Esophagus squamous epithelium (tissue), 5 donors: ENCODE results near the gene DDX60. TPM values are rescaled to one million over a fixed set of nuclear protein-coding genes. Genes with fewer than 3 reads are reported as not detected.

Experiments used
- DNase-seq: peaks from one replicate; lab custom pipeline; 2025; lab: John Stamatoyannopoulos, UW
- H3K27ac ChIP-seq, 4 donors: fragments of 200-600 bp; sonication (generic); one replicate each; pipeline ENCODE4 v1.5.1; 2016 to 2019; ENCODE audit warnings: mild to moderate bottlenecking in 1 of 4
- H3K27me3 ChIP-seq, 4 donors: fragments of 200-600 bp; sonication (generic); 1 replicate in 3 of 4; 2 replicates in 1 of 4; pipeline versions ENCODE4 v1.5.1 to v1.6.0; 2017 to 2021; ENCODE audit warnings: antibody characterized with exemption in 1 of 4
- H3K36me3 ChIP-seq, 3 donors: fragments of 200-600 bp; sonication (generic); one replicate each; pipeline ENCODE4 v1.5.1; 2016 to 2019
- H3K4me1 ChIP-seq, 3 donors: fragments of 200-600 bp; sonication (generic); one replicate each; pipeline ENCODE4 v1.5.1; 2017 to 2019
- H3K4me3 ChIP-seq, 4 donors: fragments of 200-600 bp; sonication (generic); 1 replicate in 3 of 4; 2 replicates in 1 of 4; pipeline ENCODE4 v1.5.1; 2016 to 2019; ENCODE audit warnings: mild to moderate bottlenecking in 2 of 4, moderate library complexity in 1 of 4
- H3K9me3 ChIP-seq, 3 donors: fragments of 200-600 bp; sonication (generic); one replicate each; pipeline ENCODE4 v1.5.1; 2016 to 2019
- CTCF ChIP-seq, 6 experiments: fragments of 450-650 bp in 4 of 6; fragments of 200-600 bp in 2 of 6; sonication (generic) in 2 of 6; IDR thresholded peaks; one replicate each; pipeline ENCODE4 v1.5.1; 2016 to 2019; ENCODE audit warnings: antibody characterized with exemption in 6 of 6, mild to moderate bottlenecking in 4 of 6, moderate library complexity in 4 of 6
- POLR2A ChIP-seq, 4 donors: fragments of 450-650 bp; IDR thresholded peaks; one replicate each; pipeline ENCODE4 v1.6.1; 2017; ENCODE audit warnings: antibody characterized with exemption in 4 of 4, mild to moderate bottlenecking in 4 of 4, moderate library complexity in 3 of 4
- WGBS, 2 donors: methylation state at CpG; one replicate each; pipeline ENCODE4 v1.1.5; 2018; 5-methylcytosine and 5-hydroxymethylcytosine counted together
- intact Hi-C: fragments of 100-400 bp; cut with DNase I; formaldehyde crosslinking; loops from one replicate; pipeline ENCODE4 v1.15.0; 2022
- total RNA-seq, 4 donors: library from RNA; depleted of rRNA; stranded (reverse); fragments of >200 nt; gene quantifications; one replicate each; pipeline ENCODE4 v1.1.0, GENCODE V29; 2016
- donor health status: DM: yes; HTN: yes; CAD: no.

DDX60 gene
- total RNA-seq, 4 donors from 2014 or later: 1.1 to 12.3 (median 6.2) TPM

DNA sequence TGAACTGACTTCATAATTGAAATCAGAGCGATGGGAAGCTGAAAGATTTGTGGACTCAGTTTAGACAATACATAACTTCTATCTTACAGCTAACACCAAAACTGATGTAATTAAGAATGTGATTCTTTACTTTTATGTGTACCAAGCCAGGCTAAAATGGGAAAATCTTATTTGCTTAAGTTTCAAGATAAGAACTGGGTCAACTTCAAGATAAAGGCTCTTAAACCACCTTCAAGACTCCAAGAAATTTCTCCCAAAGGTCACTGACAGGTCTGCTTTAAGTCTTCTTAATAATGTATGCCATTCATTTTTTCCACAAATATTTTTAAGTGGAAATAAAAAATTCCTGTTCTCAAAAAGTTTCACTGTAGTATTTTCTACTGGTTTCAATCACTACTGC, 55.5 kb downstream of the DDX60 start:
- 94 to 95% methylated on average over 1 of the region's 1 CpG for WGBS, 2 donors
- Histone ChIP-seq H3K27me3 (no peaks in the 10 kb centered on the region), H3K27ac (no peak overlapping the region), H3K4me1 (no peaks in the 10 kb centered on the region), H3K9me3 (no peaks in the 10 kb centered on the region), H3K36me3 (peaks cover 0 to 65% (median 0%) of the 10 kb centered on the region in 3 donors), H3K4me3 (no peak overlapping the region)
- TF ChIP-seq POLR2A (IDR thresholded peaks at IDR 0.05) (no peak), CTCF (IDR thresholded peaks at IDR 0.05) (no peak)
- intact Hi-C loops: no loop called here
- DNase-seq: no peak

GRCh38 chr4:168259096-168259495, 59.5 kb downstream of the DDX60 start:
- TF ChIP-seq CTCF (IDR thresholded peaks at IDR 0.05): no peak
- TF ChIP-seq POLR2A (IDR thresholded peaks at IDR 0.05): no peak
- peaks cover 0 to 57% (median 4%) of the 10 kb centered on the region in 3 donors for H3K36me3 ChIP-seq
- no peak overlapping the region for H3K27ac ChIP-seq
- 74 to 77% methylated on average over 1 of the region's 1 CpG for WGBS, 2 donors
- no peaks in the 10 kb centered on the region for H3K27me3 ChIP-seq
- intact Hi-C loops: no loop called here
- no peaks in the 10 kb centered on the region for H3K9me3 ChIP-seq
- no peak overlapping the region for H3K4me3 ChIP-seq
- H3K4me1 ChIP-seq: no peaks in the 10 kb centered on the region
- DNase-seq: no peak

- intact Hi-C loops: no loop called here
- Histone ChIP-seq H3K36me3 (peaks cover 0 to 70% (median 4%) of the 10 kb centered on the region in 3 donors), H3K4me1 (no peaks in the 10 kb centered on the region), H3K4me3 (no peak overlapping the region), H3K9me3 (no peaks in the 10 kb centered on the region), H3K27ac (no peak overlapping the region), H3K27me3 (no peaks in the 10 kb centered on the region)
- no peak for DNase-seq
- 82 to 83% methylated on average over 4 of the region's 4 CpGs for WGBS, 2 donors
- TF ChIP-seq POLR2A (IDR thresholded peaks at IDR 0.05) (no peak), CTCF (IDR thresholded peaks at IDR 0.05) (no peak)
Measured at GRCh38 chr4:168257768-168258167, 60.8 kb downstream of the DDX60 start.

GRCh38 chr4:168248176-168248710, 70.3 kb downstream of the DDX60 start:
- peaks cover 0 to 7% (median 0%) of the 10 kb centered on the region in 3 donors for H3K9me3 ChIP-seq
- peaks cover 0 to 72% (median 0%) of the 10 kb centered on the region in 3 donors for H3K36me3 ChIP-seq
- intact Hi-C loops: no loop called here
- no peaks in the 10 kb centered on the region for H3K27me3 ChIP-seq
- no peak overlapping the region for H3K4me3 ChIP-seq
- no peaks in the 10 kb centered on the region for H3K4me1 ChIP-seq
- TF ChIP-seq POLR2A (IDR thresholded peaks at IDR 0.05): no peak
- TF ChIP-seq CTCF (IDR thresholded peaks at IDR 0.05): no peak
- no peak for DNase-seq
- 72 to 80% methylated on average over 3 of the region's 3 CpGs for WGBS, 2 donors
- no peak overlapping the region for H3K27ac ChIP-seq

GRCh38 chr4:168247603-168248002, 70.9 kb downstream of the DDX60 start:
- 85 to 93% methylated on average over 5 of the region's 5 CpGs for WGBS, 2 donors
- H3K36me3 ChIP-seq: peaks cover 0 to 72% (median 0%) of the 10 kb centered on the region in 3 donors
- H3K4me3 ChIP-seq: no peak overlapping the region
- DNase-seq: no peak
- no peaks in the 10 kb centered on the region for H3K4me1 ChIP-seq
- TF ChIP-seq CTCF (IDR thresholded peaks at IDR 0.05): no peak
- TF ChIP-seq POLR2A (IDR thresholded peaks at IDR 0.05): no peak
- intact Hi-C loops: no loop called here
- peaks cover 0 to 8% (median 0%) of the 10 kb centered on the region in 3 donors for H3K9me3 ChIP-seq
- no peak overlapping the region for H3K27ac ChIP-seq
- no peaks in the 10 kb centered on the region for H3K27me3 ChIP-seq
